GM23338 (cell line): ENCODE data around the gene PMEL. TPM values are rescaled to one million over a fixed set of nuclear protein-coding genes. Genes with fewer than 3 reads are reported as not detected.
"Not testable (repeated sequence)": the region's sequence is repeated elsewhere in the genome, so short reads cannot be mapped to it uniquely, and the experiment has no call there.

Source experiments
- ATAC-seq: fragments of 200-7000 bp; cut with Tn5 transposase; 3 replicates; pipeline ENCODE4 v1.9.1; 2020
- DNase-seq: peaks from one replicate; pipeline ENCODE4 v3.0.0-alpha.2; 2015; ENCODE audit warnings: low spot score
- H2AFZ ChIP-seq: fragments of 200-600 bp; sonication (generic); 2 replicates; pipeline ENCODE4 v1.8.0; 2016; ENCODE audit warnings: antibody characterized with exemption, mild to moderate bottlenecking, moderate library complexity
- H3F3A ChIP-seq: fragments of 200-600 bp; sonication (generic); replicated peaks from 2 replicates; pipeline ENCODE4 v1.8.0; 2017; ENCODE audit warnings: antibody characterized with exemption, mixed run types, low read depth
- H3K27ac ChIP-seq: fragments of 200-600 bp; sonication (generic); 2 replicates; pipeline ENCODE4 v1.6.1; 2016; ENCODE audit warnings: low read depth
- H3K27me3 ChIP-seq: fragments of 200-600 bp; sonication (generic); 2 replicates; pipeline ENCODE4 v1.8.0; 2016; ENCODE audit warnings: mild to moderate bottlenecking, mixed run types, moderate library complexity; ENCODE audit not compliant: insufficient read depth
- H3K36me3 ChIP-seq: fragments of 200-600 bp; sonication (generic); 2 replicates; pipeline ENCODE4 v1.8.0; 2016; ENCODE audit warnings: mild to moderate bottlenecking; ENCODE audit not compliant: insufficient read depth
- H3K4me1 ChIP-seq: fragments of 200-600 bp; sonication (generic); 2 replicates; pipeline ENCODE4 v1.8.0; 2016; ENCODE audit warnings: mild to moderate bottlenecking, moderate library complexity; ENCODE audit not compliant: insufficient read depth
- H3K4me2 ChIP-seq: fragments of 200-600 bp; sonication (generic); 2 replicates; pipeline ENCODE4 v1.7.1; 2017; ENCODE audit warnings: mixed run types
- H3K4me3 ChIP-seq: fragments of 200-600 bp; sonication (generic); 2 replicates; pipeline ENCODE4 v1.6.1; 2016; ENCODE audit warnings: mixed run types
- H3K79me2 ChIP-seq: fragments of 200-600 bp; sonication (generic); replicated peaks from 2 replicates; pipeline ENCODE4 v1.8.0; 2017; ENCODE audit warnings: mild to moderate bottlenecking; ENCODE audit not compliant: insufficient read depth
- H3K9me2 ChIP-seq: fragments of 200-600 bp; sonication (generic); 2 replicates; pipeline ENCODE4 v1.8.0; 2017; ENCODE audit not compliant: insufficient read depth
- H4K20me1 ChIP-seq: fragments of 200-600 bp; sonication (generic); replicated peaks from 2 replicates; pipeline ENCODE4 v1.8.0; 2017; ENCODE audit warnings: mild to moderate bottlenecking; ENCODE audit not compliant: insufficient read depth
- H3K27ac Mint-ChIP-seq: 2 replicates; pipeline ENCODE4 v1.8.0; 2020; ENCODE audit warnings: inconsistent platforms, mild to moderate bottlenecking, moderate library complexity, mixed read lengths
- H3K27me3 Mint-ChIP-seq: 3 replicates; pipeline ENCODE4 v1.8.0; 2022; ENCODE audit warnings: low read depth, mild to moderate bottlenecking, moderate library complexity, mixed read lengths, inconsistent platforms; ENCODE audit not compliant: insufficient read depth, poor library complexity
- H3K36me3 Mint-ChIP-seq: 3 replicates; pipeline ENCODE4 v1.8.0; 2021; ENCODE audit warnings: low read depth, mild to moderate bottlenecking, inconsistent platforms, moderate library complexity, mixed read lengths
- H3K4me1 Mint-ChIP-seq: 3 replicates; pipeline ENCODE4 v1.8.0; 2020; ENCODE audit warnings: mild to moderate bottlenecking, inconsistent platforms, mixed read lengths
- H3K4me3 Mint-ChIP-seq: 3 replicates; pipeline ENCODE4 v1.8.0; 2021; ENCODE audit warnings: moderate library complexity, mild to moderate bottlenecking, inconsistent platforms, mixed read lengths
- H3K9me3 Mint-ChIP-seq: 3 replicates; pipeline ENCODE4 v1.8.0; 2020; ENCODE audit warnings: moderate library complexity, mild to moderate bottlenecking, inconsistent platforms, mixed read lengths
- ETS1 ChIP-seq: IDR thresholded peaks from 2 replicates; pipeline ENCODE4 v1.6.1; 2016; ENCODE audit warnings: antibody characterized with exemption
- JUNB ChIP-seq: IDR thresholded peaks from one replicate; pipeline ENCODE4 v1.6.1; 2016; ENCODE audit warnings: antibody characterized with exemption; ENCODE audit not compliant: unreplicated experiment
- NANOG ChIP-seq: IDR thresholded peaks from 2 replicates; pipeline ENCODE4 v1.6.1; 2016; ENCODE audit warnings: antibody characterized with exemption, borderline replicate concordance
- POLR2AphosphoS5 ChIP-seq: IDR thresholded peaks from 2 replicates; pipeline ENCODE4 v1.6.1; 2016; ENCODE audit warnings: antibody characterized with exemption, low read depth
- REST ChIP-seq: IDR thresholded peaks from one replicate; pipeline ENCODE4 v1.6.1; 2018; ENCODE audit warnings: antibody characterized with exemption; ENCODE audit not compliant: unreplicated experiment
- STAT1 ChIP-seq: IDR thresholded peaks from one replicate; pipeline ENCODE4 v1.6.1; 2016; ENCODE audit warnings: antibody characterized with exemption; ENCODE audit not compliant: unreplicated experiment
- ZNF114 ChIP-seq: fragments of 250-450 bp; sonication (Bioruptor Pico); IDR thresholded peaks from 2 replicates; pipeline ENCODE4 v1.5.0; 2020; ENCODE audit warnings: mild to moderate bottlenecking, moderate library complexity
- ZNF331 ChIP-seq: fragments of 250-450 bp; sonication (Bioruptor Pico); IDR thresholded peaks from 2 replicates; pipeline ENCODE4 v1.5.0; 2020; ENCODE audit warnings: low read depth, mild to moderate bottlenecking, moderate library complexity
- polyA plus RNA-seq: library from polyadenylated mRNA; unstranded; fragments of >200 nt; fragmentation: Nextera tagmentation; extraction: Ambion mirVana; gene quantifications from 2 replicates; pipeline ENCODE4 v1.2.1, GENCODE V29; 2016
- total RNA-seq: library from RNA; depleted of rRNA; stranded (reverse); fragments of >200 nt; shearing (Covaris generic); gene quantifications from 2 replicates; pipeline ENCODE4 v1.2.3, GENCODE V29; 2014

Gene PMEL
- total and polyA plus RNA-seq, 2 experiments from 2014 or later, result 68.1 to 108 TPM

- TF ChIP-seq REST (no peak), POLR2AphosphoS5 (no peak), JUNB (no peak), ZNF114 (CRISPR knock-in tag) (no peak), ETS1 (no peak)
Measured at GRCh38 chr12:56004211-56004610, 38.4 kb upstream of the PMEL start (continued).

GRCh38 chr12:56003376-56003775, 37.5 kb upstream of the PMEL start:
- H4K20me1 ChIP-seq, H3K4me3 Mint-ChIP-seq, DNase-seq, H3K4me3 ChIP-seq, H3K27me3 ChIP-seq, H3K27ac ChIP-seq, H3K4me1 Mint-ChIP-seq, H3K9me2 ChIP-seq, ATAC-seq, H3K4me2 ChIP-seq, H3K79me2 ChIP-seq, H3K4me1 ChIP-seq, H3K27ac Mint-ChIP-seq, H3K36me3 ChIP-seq, H2AFZ ChIP-seq, H3K9me3 Mint-ChIP-seq: not testable (repeated sequence)
- H3F3A ChIP-seq, result 0 out of 2 replicates have a peak, but pooled peaks cover 12% of the 10 kb centered on the region
- H3K36me3 Mint-ChIP-seq, result peaks cover 44% of the 10 kb centered on the region
- peaks cover 13% of the 10 kb centered on the region for H3K27me3 Mint-ChIP-seq

GRCh38 chr12:56001487-56002100, 35.8 kb upstream of the PMEL start:
- H3K79me2 ChIP-seq, result peaks cover 8% of the 10 kb centered on the region; the same call in 1 of the 2 replicates
- no peaks in the 10 kb centered on the region for H4K20me1 ChIP-seq
- no peaks in the 10 kb centered on the region for H3K36me3 ChIP-seq
- H3K36me3 Mint-ChIP-seq, result peaks cover 44% of the 10 kb centered on the region
- H3K9me2 ChIP-seq, result no peaks in the 10 kb centered on the region
- no peak overlapping the region for H3K4me3 Mint-ChIP-seq
- no peak overlapping the region for H2AFZ ChIP-seq
- no peak overlapping the region for H3K4me2 ChIP-seq
- ATAC-seq, result no peak
- no peaks in the 10 kb centered on the region for H3K27me3 ChIP-seq
- H3K4me3 ChIP-seq, result no peak overlapping the region
- H3K27ac Mint-ChIP-seq, result no peak overlapping the region
- no peaks in the 10 kb centered on the region for H3K9me3 Mint-ChIP-seq
- H3F3A ChIP-seq, result 0 out of 2 replicates have a peak, but pooled peaks cover 9% of the 10 kb centered on the region
- H3K4me1 Mint-ChIP-seq, result no peaks in the 10 kb centered on the region; the same call in 1 of the 3 replicates
- 0 out of 2 replicates have a peak, but pooled peaks cover 4% of the 10 kb centered on the region for H3K4me1 ChIP-seq
- DNase-seq, result no peak
- no peak overlapping the region for H3K27ac ChIP-seq
- H3K27me3 Mint-ChIP-seq, result peaks cover 11% of the 10 kb centered on the region
- TF ChIP-seq ZNF331 (CRISPR knock-in tag) (no peak), NANOG (no peak), STAT1 (no peak), REST (no peak), ZNF114 (CRISPR knock-in tag) (no peak), JUNB (no peak)
